Endothelial cell of umbilical vein (primary cell): ENCODE measurements around the gene RASA1. TPM values are rescaled to one million over a fixed set of nuclear protein-coding genes. Genes with fewer than 3 reads are reported as not detected.

Experiments
- BruUV-seq: library from RNA; stranded (reverse); fragments of 400-500 nt; replicated peaks from 2 replicates; lab custom pipeline; 2021; lab: Mats Ljungman, UMichigan
- CTCF ChIA-PET: fragments of 300-600, 350-600 bp; sonication (Branson Sonifier 250); formaldehyde crosslinking; loops from one replicate; lab custom pipeline; 2021; ENCODE audit warnings: antibody characterized with exemption, inconsistent platforms; lab: Charles Lee
- POLR2A ChIA-PET: fragments of 300-600, 350-600 bp; sonication (Branson Sonifier 250); formaldehyde crosslinking; loops from one replicate; lab custom pipeline; 2021; ENCODE audit warnings: antibody characterized with exemption, inconsistent platforms; lab: Charles Lee
- DNase-seq: peaks from one replicate; pipeline ENCODE4 v3.0.0-alpha.2; 2011; ENCODE audit warnings: low read depth, low spot score
- FAIRE-seq: peaks from 2 replicates; lab custom pipeline; 2011; peaks lifted over from hg19 to GRCh38; lab: Jason Lieb, UNC
- H2AFZ ChIP-seq: 2 replicates; pipeline ENCODE4 v1.6.0; 2012; ENCODE audit warnings: low read depth, low read length, control low read depth, inconsistent platforms
- H3K27ac ChIP-seq: 2 replicates; pipeline ENCODE4 v1.5.1; 2011; ENCODE audit warnings: low read depth, mild to moderate bottlenecking, control low read depth, low read length, moderate library complexity; ENCODE audit not compliant: insufficient read depth
- H3K27me3 ChIP-seq, 2 experiments: 2 replicates each; pipeline versions ENCODE4 v1.6.0 to v1.6.1; 2011; ENCODE audit warnings: low read length in 2 of 2, mixed read lengths in 1 of 2; ENCODE audit not compliant: control insufficient read depth in 2 of 2, insufficient read depth in 2 of 2
- H3K36me3 ChIP-seq, 2 experiments: 2 replicates in 1 of 2; 3 replicates in 1 of 2; pipeline ENCODE4 v1.5.1; 2011; ENCODE audit warnings: low read length in 2 of 2, mild to moderate bottlenecking in 1 of 2, moderate library complexity in 1 of 2; ENCODE audit not compliant: control insufficient read depth in 2 of 2, insufficient read depth in 2 of 2; ENCODE audit errors: extremely low read depth in 1 of 2
- H3K4me1 ChIP-seq: 3 replicates; pipeline ENCODE4 v1.5.1; 2011; ENCODE audit warnings: mild to moderate bottlenecking, low read length; ENCODE audit not compliant: control insufficient read depth, insufficient read depth; ENCODE audit errors: extremely low read depth
- H3K4me2 ChIP-seq: 2 replicates; pipeline ENCODE4 v1.6.1; 2011; ENCODE audit warnings: low read length, control low read depth, mixed read lengths; ENCODE audit not compliant: insufficient read depth
- H3K4me3 ChIP-seq, 3 experiments: fragments of 200-600 bp in 1 of 3; sonication (generic), shearing (Covaris generic) in 1 of 3; replicated peaks in 1 of 3; 2 replicates each; pipeline ENCODE4 v1.5.1; 2011 to 2016; ENCODE audit warnings: control low read depth in 3 of 3, low read length in 3 of 3, mild to moderate bottlenecking in 2 of 3, inconsistent platforms in 1 of 3, low read depth in 1 of 3, moderate library complexity in 1 of 3; ENCODE audit not compliant: insufficient read depth in 1 of 3
- H3K79me2 ChIP-seq: 2 replicates; pipeline ENCODE4 v1.6.0; 2012; ENCODE audit warnings: low read length, inconsistent platforms; ENCODE audit not compliant: control insufficient read depth, insufficient read depth
- H3K9ac ChIP-seq: replicated peaks from 2 replicates; pipeline ENCODE3; 2011; ENCODE audit warnings: low read length, control low read depth; ENCODE audit not compliant: insufficient read depth; ENCODE audit errors: extremely low read depth
- H3K9me1 ChIP-seq: replicated peaks from 3 replicates; pipeline ENCODE4 v1.6.0; 2011; ENCODE audit warnings: mild to moderate bottlenecking, low read length; ENCODE audit not compliant: control insufficient read depth, insufficient read depth; ENCODE audit errors: extremely low read depth
- H3K9me3 ChIP-seq: replicated peaks from 2 replicates; pipeline ENCODE4 v1.5.1; 2012; ENCODE audit warnings: low read length, inconsistent platforms; ENCODE audit not compliant: control insufficient read depth, insufficient read depth
- H4K20me1 ChIP-seq: replicated peaks from 2 replicates; pipeline ENCODE3; 2011; ENCODE audit warnings: mild to moderate bottlenecking, low read length; ENCODE audit not compliant: control insufficient read depth, insufficient read depth; ENCODE audit errors: extremely low read depth
- EZH2 ChIP-seq: IDR thresholded peaks from 2 replicates; pipeline ENCODE4 v1.6.1; 2012; ENCODE audit warnings: borderline replicate concordance, low read depth, mild to moderate bottlenecking, moderate library complexity, low read length, inconsistent platforms; ENCODE audit not compliant: severe bottlenecking
- FOS ChIP-seq: IDR thresholded peaks from 2 replicates; pipeline ENCODE4 v1.6.1; 2011; ENCODE audit warnings: mild to moderate bottlenecking, low read length, moderate library complexity, borderline replicate concordance; ENCODE audit not compliant: insufficient read depth
- GATA2 ChIP-seq: IDR thresholded peaks from 2 replicates; pipeline ENCODE4 v1.7.0; 2011; ENCODE audit warnings: low read depth, mild to moderate bottlenecking, moderate library complexity, mixed read lengths, low read length; ENCODE audit not compliant: insufficient read length, insufficient read depth
- JUN ChIP-seq: IDR thresholded peaks from 2 replicates; pipeline ENCODE4 v1.6.1; 2011; ENCODE audit warnings: borderline replicate concordance, low read depth; ENCODE audit not compliant: insufficient read length, insufficient read depth
- MYC ChIP-seq: IDR thresholded peaks from one replicate; pipeline ENCODE4 v1.6.1; 2011; ENCODE audit warnings: mild to moderate bottlenecking, low read depth, low read length
- POLR2AphosphoS5 ChIP-seq: IDR thresholded peaks from 2 replicates; pipeline ENCODE4 v1.6.1; 2012; ENCODE audit warnings: low read depth, mild to moderate bottlenecking, control low read depth, low read length, moderate library complexity; ENCODE audit not compliant: insufficient read depth
- dilution Hi-C: fragments of 300-500 bp; cut with MboI; formaldehyde crosslinking; loops from one replicate; pipeline ENCODE4 v1.15.0; 2019; ENCODE audit warnings: low sequenced_read_pairs; ENCODE audit not compliant: extremely low pct_ligation_motif_present
- intact Hi-C: fragments of 100-400 bp; cut with micrococcal nuclease; formaldehyde crosslinking; loops from one replicate; pipeline ENCODE4 v1.10.0; 2022
- polyA plus RNA-seq, 4 experiments: library from polyadenylated mRNA; depleted of rRNA in 3 of 4; stranded (reverse) in 3 of 4; unstranded in 1 of 4; fragments of >200 nt; gene quantifications; 2 replicates each; pipeline versions ENCODE4 v1.2.1 to v1.2.3, GENCODE V29; 2011 to 2012; ENCODE audit warnings: missing spikeins in 1 of 4
- total RNA-seq: library from RNA; stranded (reverse); gene quantifications from 2 replicates; pipeline ENCODE4 v1.2.3, GENCODE V29; 2021
- TF ChIP-seq, protein P1 (sequence below): IDR thresholded peaks from 2 replicates; pipeline ENCODE4 v1.6.1; 2011; ENCODE audit not compliant: insufficient read depth, insufficient read length

Gene RASA1
- total and polyA plus RNA-seq, 2 donors (not counting 3 experiments of a cell fraction or from before 2014, with no cell fraction given) = 23.1 to 42.0 TPM

GRCh38 chr5:87319469-87319868 lies 51.8 kb downstream of the RASA1 start:
- FAIRE-seq (no peak), DNase-seq (no peak)
- H3K79me2 ChIP-seq = peaks cover 71% of the 10 kb centered on the region
- H3K9me1 ChIP-seq = no peaks in the 10 kb centered on the region
- peaks cover 7% of the 10 kb centered on the region for H4K20me1 ChIP-seq
- no peak for TF ChIP-seq MYC
- TF ChIP-seq GATA2 = no peak
- no peak for TF ChIP-seq JUN
- no peak for TF ChIP-seq POLR2AphosphoS5
- no peak for TF ChIP-seq FOS
- TF ChIP-seq, protein P1, sequence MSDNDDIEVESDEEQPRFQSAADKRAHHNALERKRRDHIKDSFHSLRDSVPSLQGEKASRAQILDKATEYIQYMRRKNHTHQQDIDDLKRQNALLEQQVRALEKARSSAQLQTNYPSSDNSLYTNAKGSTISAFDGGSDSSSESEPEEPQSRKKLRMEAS = no peak
- TF ChIP-seq EZH2 = no peak
- BruUV-seq = no TSS peak
- H3K9ac ChIP-seq = no peak overlapping the region
- H3K4me2 ChIP-seq = no peak overlapping the region
- H3K27me3 ChIP-seq = no peaks in the 10 kb centered on the region
- no peaks in the 10 kb centered on the region for H3K9me3 ChIP-seq
- H3K4me3 ChIP-seq = no peak overlapping the region
- H3K4me1 ChIP-seq = no peaks in the 10 kb centered on the region
- no peak overlapping the region for H2AFZ ChIP-seq
- CTCF ChIA-PET = no interaction called here
- no peak overlapping the region for H3K27ac ChIP-seq
- POLR2A ChIA-PET = no interaction called here
- no peaks in the 10 kb centered on the region for H3K36me3 ChIP-seq
- intact Hi-C loops = no loop called here
- dilution Hi-C loops = no loop called here

GRCh38 chr5:87321605-87322004 lies 53.9 kb downstream of the RASA1 start:
- no peak overlapping the region for H2AFZ ChIP-seq
- no peaks in the 10 kb centered on the region for H3K9me3 ChIP-seq
- CTCF ChIA-PET = interaction anchor here (1.4 kb wide), 1 partner anchor 10 kb away, joined by 7 read pairs; no protein-coding TSS in a partner anchor
- H3K9me1 ChIP-seq = no peaks in the 10 kb centered on the region
- no peak overlapping the region for H3K4me3 ChIP-seq
- FAIRE-seq = no peak
- H3K4me1 ChIP-seq = no peaks in the 10 kb centered on the region
- BruUV-seq = no TSS peak
- H3K79me2 ChIP-seq = peaks cover 71% of the 10 kb centered on the region
- H4K20me1 ChIP-seq = peaks cover 5% of the 10 kb centered on the region
- no peak overlapping the region for H3K4me2 ChIP-seq
- no peaks in the 10 kb centered on the region for H3K27me3 ChIP-seq
- H3K36me3 ChIP-seq = no peaks in the 10 kb centered on the region
- no peak overlapping the region for H3K9ac ChIP-seq
- no peak overlapping the region for H3K27ac ChIP-seq
- intact Hi-C loops = no loop called here
- TF ChIP-seq JUN = no peak
- DNase-seq = no peak
- dilution Hi-C loops = no loop called here
- POLR2A ChIA-PET = no interaction called here
